BJ (cell line): ENCODE results near the gene MAGI1. TPM values are rescaled to one million over a fixed set of nuclear protein-coding genes. Genes with fewer than 3 reads are reported as not detected.

Experiments
- CTCF ChIA-PET: fragments of 350-600 bp; formaldehyde crosslinking; extraction: SDS; loops from one replicate; lab custom pipeline; 2021; ENCODE audit warnings: antibody characterized with exemption, inconsistent platforms; lab: Yijun Ruan, JAX
- POLR2A ChIA-PET: fragments of 300-600 bp; sonication (Branson Sonifier 250); formaldehyde crosslinking; extraction: SDS; loops from one replicate; lab custom pipeline; 2021; ENCODE audit warnings: antibody characterized with exemption; lab: Charles Lee
- DNase-seq: peaks from one replicate; pipeline ENCODE4 v3.0.0-alpha.2; 2011; ENCODE audit warnings: low read depth
- H3K27me3 ChIP-seq: 2 replicates; pipeline ENCODE4 v1.6.0; 2011; ENCODE audit warnings: low read length; ENCODE audit not compliant: control insufficient read depth, insufficient read depth
- H3K36me3 ChIP-seq: 2 replicates; pipeline ENCODE4 v1.5.1; 2011; ENCODE audit warnings: low read length; ENCODE audit not compliant: control insufficient read depth, insufficient read depth
- H3K4me3 ChIP-seq: 2 replicates; pipeline ENCODE4 v1.5.1; 2011; ENCODE audit warnings: low read depth, mild to moderate bottlenecking, control low read depth, low read length
- CTCF ChIP-seq: IDR thresholded peaks from 2 replicates; pipeline ENCODE4 v1.5.1; 2011; ENCODE audit warnings: low read depth, mild to moderate bottlenecking, control low read depth, inconsistent platforms, low read length, moderate library complexity; ENCODE audit not compliant: insufficient read depth
- polyA plus RNA-seq: library from polyadenylated mRNA; depleted of rRNA; stranded (reverse); fragments of >200 nt; gene quantifications from 2 replicates; pipeline ENCODE4 v1.2.3, GENCODE V29; 2011

The MAGI1 gene
- polyA plus RNA-seq, 1 experiment: 14.4 TPM

GRCh38 chr3:65449841-65450428 is 588.8 kb downstream of the MAGI1 start:
- H3K4me3 ChIP-seq: no peak overlapping the region
- ChIA-PET POLR2A (no interaction called here), CTCF (interaction anchor here (1.0 kb wide), 1 partner anchor 11 kb away, joined by 3 read pairs; no protein-coding TSS in a partner anchor)
- H3K36me3 ChIP-seq: no peaks in the 10 kb centered on the region
- DNase-seq: no peak
- no peaks in the 10 kb centered on the region for H3K27me3 ChIP-seq
- TF ChIP-seq CTCF: no peak

GRCh38 chr3:65448120-65448519 is 590.6 kb downstream of the MAGI1 start:
- POLR2A ChIA-PET: no interaction called here
- no peaks in the 10 kb centered on the region for H3K36me3 ChIP-seq
- no peak for DNase-seq
- H3K4me3 ChIP-seq: no peak overlapping the region
- H3K27me3 ChIP-seq: no peaks in the 10 kb centered on the region
- no peak for TF ChIP-seq CTCF
- CTCF ChIA-PET: interaction anchor here (0.6 to 1.2 kb wide), 4 partner anchors 9 to 357 kb away, joined by 3 to 8 read pairs (median 4); no protein-coding TSS in a partner anchor

DNA sequence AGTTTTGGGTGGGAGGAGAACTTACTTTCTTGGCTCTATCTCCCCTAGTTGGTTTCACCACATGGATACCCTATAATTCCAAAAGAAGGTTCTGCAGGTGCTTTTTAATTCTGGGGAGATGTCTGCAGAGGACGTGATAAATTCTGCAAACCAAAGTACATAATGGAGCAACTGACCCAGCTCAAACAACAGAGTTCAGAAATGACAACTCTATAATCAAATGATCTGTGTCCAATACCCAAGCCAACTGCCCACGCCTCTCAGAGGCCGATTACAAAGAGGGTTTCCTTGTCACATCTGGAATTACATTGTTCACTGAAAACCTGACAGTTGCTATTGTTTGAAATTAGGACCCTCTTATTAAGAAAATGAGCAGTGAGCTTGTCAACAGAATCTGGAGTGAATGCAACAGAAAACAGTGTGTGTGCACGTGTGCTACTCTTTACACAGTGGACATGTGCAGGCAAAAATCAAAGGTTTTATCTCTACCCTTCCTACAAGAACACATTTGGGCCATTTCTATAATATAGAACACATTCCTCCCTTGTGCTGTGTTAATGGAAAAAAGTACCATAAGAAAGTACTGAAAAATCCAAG is 593.0 kb downstream of the MAGI1 start:
- no peak for TF ChIP-seq CTCF
- ChIA-PET POLR2A (no interaction called here), CTCF (interaction anchor here (0.6 kb wide), 1 partner anchor 228 kb away, joined by 3 read pairs; no protein-coding TSS in a partner anchor)
- no peaks in the 10 kb centered on the region for H3K36me3 ChIP-seq
- no peaks in the 10 kb centered on the region for H3K27me3 ChIP-seq
- H3K4me3 ChIP-seq: no peak overlapping the region
- DNase-seq: no peak

DNA sequence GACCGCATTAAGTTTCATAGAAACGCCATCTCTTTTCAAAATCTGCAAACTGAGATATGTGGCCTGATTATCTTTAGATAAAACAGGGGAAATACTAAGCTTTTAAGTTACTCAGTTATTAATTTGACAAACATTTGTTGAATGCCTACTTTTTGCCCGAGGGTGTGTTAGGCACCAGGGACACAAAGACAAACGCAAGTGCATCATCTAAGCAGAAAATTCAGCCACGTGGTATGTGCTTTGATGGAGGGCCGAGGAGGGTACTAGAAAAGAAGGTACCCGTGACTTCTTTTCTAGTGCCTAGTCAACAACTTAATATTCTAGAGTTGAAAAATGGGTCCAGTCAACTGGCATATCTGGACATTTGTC is 594.3 kb downstream of the MAGI1 start:
- ChIA-PET CTCF (interaction anchor here (1.4 kb wide), 1 partner anchor 287 kb away, joined by 4 read pairs; no protein-coding TSS in a partner anchor), POLR2A (no interaction called here)
- no peak for TF ChIP-seq CTCF
- Histone ChIP-seq H3K27me3 (no peaks in the 10 kb centered on the region), H3K36me3 (no peaks in the 10 kb centered on the region), H3K4me3 (no peak overlapping the region)
- no peak for DNase-seq

GRCh38 chr3:65443739-65444446 is 594.8 kb downstream of the MAGI1 start:
- no peaks in the 10 kb centered on the region for H3K27me3 ChIP-seq
- H3K4me3 ChIP-seq: no peak overlapping the region
- no peak for TF ChIP-seq CTCF
- H3K36me3 ChIP-seq: no peaks in the 10 kb centered on the region
- DNase-seq: no peak
- ChIA-PET POLR2A (no interaction called here), CTCF (interaction anchor here (1.4 kb wide), 1 partner anchor 288 kb away, joined by 4 read pairs; no protein-coding TSS in a partner anchor)
